ENCODE measurements around the gene BRPF3. TPM values are rescaled to one million over a fixed set of nuclear protein-coding genes. Genes with fewer than 3 reads are reported as not detected.

The BRPF3 gene
- total RNA-seq, 1 experiment from 2014 or later: 43.4 TPM

DNA sequence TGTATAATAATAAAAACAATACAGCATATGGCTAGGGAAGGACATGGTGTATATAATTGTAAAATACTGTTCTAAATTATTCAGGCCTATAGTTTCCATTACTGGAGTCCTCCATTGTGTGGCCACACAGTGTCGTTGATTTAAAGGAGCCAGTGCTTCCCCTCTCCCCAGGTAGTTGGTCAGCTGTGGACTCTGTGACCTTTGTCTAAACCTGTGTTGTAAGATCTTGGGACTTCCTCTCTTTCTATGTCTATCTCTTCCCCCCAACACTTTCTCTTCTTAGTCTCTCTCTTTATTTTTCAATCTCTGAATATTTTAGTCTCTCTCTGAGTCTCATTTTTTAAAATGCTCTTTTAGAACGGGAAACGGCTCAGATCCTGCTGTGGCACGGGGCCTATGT, 35.6 kb downstream of the BRPF3 start:
- H3K27ac Mint-ChIP-seq: no peak overlapping the region; a peak in 2 of 7 replicates
- no peak overlapping the region for H2BK15ac ChIP-seq (ENCODE audit: low read depth, low read length)

More for the DNA sequence above, 35.6 kb downstream of the BRPF3 start:
- no peak overlapping the region for H3K23ac ChIP-seq (ENCODE audit: insufficient read length, low read depth, low read length)
- H3K9ac ChIP-seq (ENCODE audit: extremely low read depth, insufficient read length, low read length): no peak overlapping the region
- H3K4me3 Mint-ChIP-seq: no peak overlapping the region
- H3K79me2 ChIP-seq (ENCODE audit: insufficient read depth, low read length): no peaks in the 10 kb centered on the region
- no peaks in the 10 kb centered on the region; the same call in none of the 2 replicates for H3K27me3 Mint-ChIP-seq (ENCODE audit: low read depth)
- H3K14ac ChIP-seq (ENCODE audit: insufficient read depth, low read length): no peak overlapping the region
- peaks cover 3% of the 10 kb centered on the region in 2 experiments for H3K4me1 Mint-ChIP-seq
- H3K4ac ChIP-seq (ENCODE audit: low read depth, low read length): no peak overlapping the region
- no peaks in the 10 kb centered on the region for H3K27me3 ChIP-seq (ENCODE audit: insufficient read depth, low read length)
- no peak overlapping the region for H3K56ac ChIP-seq (ENCODE audit: insufficient read length, low read depth, low read length)
- H4K8ac ChIP-seq (replicated peaks; ENCODE audit: insufficient read length, low read depth, low read length): no peak overlapping the region
- H3K9me3 Mint-ChIP-seq: no peaks in the 10 kb centered on the region
- no peak overlapping the region for H2BK20ac ChIP-seq (ENCODE audit: low read depth, low read length, poor library complexity, severe bottlenecking)
- H2AFZ ChIP-seq (ENCODE audit: low read length): no peak overlapping the region
- no peak overlapping the region for H2BK12ac ChIP-seq (ENCODE audit: insufficient read length, low read depth, low read length)
- H3K4me1 ChIP-seq (ENCODE audit: insufficient read depth, low read length): no peaks in the 10 kb centered on the region
- DNase-seq: no peak
- no peaks in the 10 kb centered on the region for H3K9me3 ChIP-seq (ENCODE audit: control insufficient read depth, low read depth, low read length)
- H3K18ac ChIP-seq (ENCODE audit: insufficient read length, low read depth, low read length): no peak overlapping the region
- H4K20me1 ChIP-seq (ENCODE audit: control insufficient read depth, insufficient read depth, insufficient read length): no peaks in the 10 kb centered on the region
- H2BK120ac ChIP-seq (ENCODE audit: low read depth, low read length, poor library complexity, severe bottlenecking): no peak overlapping the region
- H3K4me2 ChIP-seq (ENCODE audit: insufficient read depth, insufficient read length, low read length): no peak overlapping the region
- H3K23me2 ChIP-seq (ENCODE audit: insufficient read length, low read depth, low read length, poor library complexity, severe bottlenecking): no peaks in the 10 kb centered on the region
- H3T11ph ChIP-seq (ENCODE audit: low read length): no peak overlapping the region
- H2AK5ac ChIP-seq (ENCODE audit: insufficient read length, low read length): no peak overlapping the region
- TF ChIP-seq, protein P1, sequence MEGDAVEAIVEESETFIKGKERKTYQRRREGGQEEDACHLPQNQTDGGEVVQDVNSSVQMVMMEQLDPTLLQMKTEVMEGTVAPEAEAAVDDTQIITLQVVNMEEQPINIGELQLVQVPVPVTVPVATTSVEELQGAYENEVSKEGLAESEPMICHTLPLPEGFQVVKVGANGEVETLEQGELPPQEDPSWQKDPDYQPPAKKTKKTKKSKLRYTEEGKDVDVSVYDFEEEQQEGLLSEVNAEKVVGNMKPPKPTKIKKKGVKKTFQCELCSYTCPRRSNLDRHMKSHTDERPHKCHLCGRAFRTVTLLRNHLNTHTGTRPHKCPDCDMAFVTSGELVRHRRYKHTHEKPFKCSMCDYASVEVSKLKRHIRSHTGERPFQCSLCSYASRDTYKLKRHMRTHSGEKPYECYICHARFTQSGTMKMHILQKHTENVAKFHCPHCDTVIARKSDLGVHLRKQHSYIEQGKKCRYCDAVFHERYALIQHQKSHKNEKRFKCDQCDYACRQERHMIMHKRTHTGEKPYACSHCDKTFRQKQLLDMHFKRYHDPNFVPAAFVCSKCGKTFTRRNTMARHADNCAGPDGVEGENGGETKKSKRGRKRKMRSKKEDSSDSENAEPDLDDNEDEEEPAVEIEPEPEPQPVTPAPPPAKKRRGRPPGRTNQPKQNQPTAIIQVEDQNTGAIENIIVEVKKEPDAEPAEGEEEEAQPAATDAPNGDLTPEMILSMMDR (conservative IDR thresholded peaks at IDR 0.05): no peak
- no peak overlapping the region for H4K5ac ChIP-seq (ENCODE audit: insufficient read length, low read depth, low read length)
- H4K91ac ChIP-seq (ENCODE audit: insufficient read length, low read depth, low read length): no peak overlapping the region
- H3K36me3 Mint-ChIP-seq (ENCODE audit: insufficient read depth in 1 of 3, low read depth in 3 of 3): peaks cover 18 to 53% (median 42%) of the 10 kb centered on the region in 3 experiments
- no peak overlapping the region for H3K27ac ChIP-seq (ENCODE audit: insufficient read length, low read depth, low read length)
- no CpG with 5 or more reads among the region's 4 CpGs for WGBS (ENCODE audit: extremely low coverage, insufficient read length, low lambda C conversion rate)
- no peaks in the 10 kb centered on the region for H3K79me1 ChIP-seq (ENCODE audit: insufficient read depth, low read depth, low read length, poor library complexity, severe bottlenecking)
- no peak overlapping the region for H2BK5ac ChIP-seq (ENCODE audit: insufficient read length, low read length)

Data from H9 (cell line).